ENCODE results near the gene C1S.
"Not testable (repeated sequence)": the region's sequence is repeated elsewhere in the genome, so short reads cannot be mapped to it uniquely, and the experiment has no call there.

DNA sequence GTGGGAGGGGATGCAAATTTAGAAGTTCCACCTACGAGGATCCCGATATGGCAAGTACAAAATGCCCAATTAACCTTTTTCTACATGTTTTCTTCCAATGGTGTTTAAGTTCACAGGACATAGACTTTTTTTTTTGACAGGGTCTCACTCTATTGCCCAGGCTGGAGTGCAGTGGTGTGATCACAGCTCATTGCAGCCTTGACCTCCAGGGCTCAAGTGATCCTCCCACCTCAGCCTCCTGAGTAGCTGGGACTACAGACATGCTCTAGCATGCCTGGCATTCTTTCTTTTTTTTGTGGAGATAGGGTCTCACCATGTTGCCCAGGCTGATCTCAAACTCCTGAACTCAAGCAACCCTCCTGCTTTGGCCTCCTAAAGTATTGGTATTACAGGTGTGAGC, 4.8 kb upstream of the C1S start:
- TF ChIP-seq EZH2 (IDR thresholded peaks at IDR 0.05; ENCODE audit: insufficient read depth, poor library complexity, severe bottlenecking); EZH2phosphoT487 (IDR thresholded peaks at IDR 0.05; ENCODE audit: insufficient read depth, low read depth): not testable (repeated sequence)
